Activated CD8-positive, alpha-beta memory T cell treated with anti-CD3 and anti-CD28 coated beads, Interleukin-2, amount 50 U/mL, for 1 hour (primary cell): ENCODE measurements around the gene RC3H1.
"Not testable (repeated sequence)": the region's sequence is repeated elsewhere in the genome, so short reads cannot be mapped to it uniquely, and the experiment has no call there.

ENCODE experiments used
- DNase-seq: peaks from one replicate; pipeline ENCODE4 v3.0.0-alpha.2; 2020; ENCODE audit errors: extremely low read depth

Gene RC3H1

DNA sequence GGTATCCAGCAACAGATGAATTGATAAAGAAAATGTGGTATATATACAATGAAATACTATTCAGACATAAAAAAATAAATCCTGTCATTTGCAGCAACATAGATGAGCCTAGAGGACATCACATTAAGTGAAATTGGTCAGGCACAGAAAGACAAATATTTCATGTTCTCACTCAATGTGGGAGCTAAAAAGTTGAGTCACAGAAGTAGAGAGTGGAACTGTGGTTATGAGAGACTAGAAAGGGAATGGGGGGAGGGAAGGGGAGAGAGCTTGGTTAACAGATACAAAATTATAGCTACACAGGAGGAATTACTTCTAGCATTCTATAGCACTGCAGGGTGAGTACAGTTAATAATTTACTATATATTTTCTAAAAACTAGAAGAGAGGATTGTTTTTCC is 68.0 kb downstream of the RC3H1 start:
- no peak for DNase-seq

DNA sequence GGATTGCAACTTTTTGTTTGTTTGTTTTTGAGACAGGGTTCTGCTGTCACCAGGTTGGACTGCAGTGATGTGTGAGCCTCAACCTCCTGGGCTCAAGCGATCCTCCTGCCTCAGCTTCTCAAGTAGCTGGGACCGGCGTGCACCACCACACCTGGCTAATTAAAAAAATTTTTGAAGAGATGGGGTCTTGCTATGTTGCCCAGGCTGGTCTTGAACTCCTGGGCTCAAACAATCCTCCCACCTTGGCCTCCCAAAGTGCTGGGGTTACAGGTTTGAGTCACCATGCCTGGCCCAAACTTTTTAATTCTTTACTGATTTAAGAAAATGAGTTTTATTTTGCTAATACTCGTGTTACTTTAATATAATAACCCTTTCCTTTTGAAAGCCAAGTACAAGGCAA is 73.6 kb downstream of the RC3H1 start:
- no peak for DNase-seq

DNA sequence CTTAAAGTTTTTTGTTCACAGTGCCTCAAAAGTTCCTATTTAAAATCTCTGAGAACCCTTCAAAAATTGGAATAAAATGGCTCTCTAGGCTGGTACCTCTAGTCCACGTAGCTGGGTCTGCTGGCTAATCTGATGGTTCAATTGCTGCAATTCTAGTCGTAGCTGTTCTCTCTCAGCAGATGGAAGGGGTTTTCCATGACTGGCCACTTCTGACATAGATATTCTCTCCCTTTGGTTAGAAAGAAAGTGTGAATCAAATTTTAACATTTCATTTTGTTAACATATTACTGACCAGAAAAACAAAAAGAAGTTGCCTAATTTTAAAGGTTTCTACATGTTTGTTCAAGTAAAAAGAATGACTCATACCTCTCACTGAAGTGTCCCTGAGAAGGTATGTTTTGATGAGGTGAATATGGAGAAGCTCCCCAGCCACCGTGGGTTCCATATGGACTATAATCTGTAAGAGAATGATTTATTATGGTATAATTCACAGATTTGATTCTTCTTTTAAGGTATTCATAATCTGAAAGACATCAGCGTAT is 75.7 kb downstream of the RC3H1 start:
- no peak for DNase-seq

DNA sequence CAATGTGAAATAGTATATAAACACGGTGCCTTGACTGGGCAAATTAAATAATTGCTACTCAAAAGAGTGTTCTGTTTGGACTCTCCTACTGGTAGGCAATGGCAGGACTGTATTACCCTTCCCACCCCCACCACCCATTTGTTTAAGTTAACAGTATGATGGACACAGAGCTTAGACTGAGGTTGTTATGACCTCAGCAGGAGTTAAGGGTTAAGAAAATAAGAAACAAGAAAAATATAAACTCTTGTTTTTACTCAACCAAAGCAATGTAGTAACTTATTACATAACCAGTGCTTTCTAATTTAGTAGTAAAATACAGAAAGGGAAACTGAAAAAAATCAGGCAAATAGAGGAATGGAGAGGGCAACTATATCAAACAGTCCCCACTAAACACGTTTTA is 85.1 kb downstream of the RC3H1 start:
- no peak for DNase-seq

GRCh38 chr1:173934440-173934839 is 87.7 kb downstream of the RC3H1 start:
- no peak for DNase-seq

GRCh38 chr1:173930541-173930940 is 91.6 kb downstream of the RC3H1 start:
- DNase-seq: not testable (repeated sequence)

DNA sequence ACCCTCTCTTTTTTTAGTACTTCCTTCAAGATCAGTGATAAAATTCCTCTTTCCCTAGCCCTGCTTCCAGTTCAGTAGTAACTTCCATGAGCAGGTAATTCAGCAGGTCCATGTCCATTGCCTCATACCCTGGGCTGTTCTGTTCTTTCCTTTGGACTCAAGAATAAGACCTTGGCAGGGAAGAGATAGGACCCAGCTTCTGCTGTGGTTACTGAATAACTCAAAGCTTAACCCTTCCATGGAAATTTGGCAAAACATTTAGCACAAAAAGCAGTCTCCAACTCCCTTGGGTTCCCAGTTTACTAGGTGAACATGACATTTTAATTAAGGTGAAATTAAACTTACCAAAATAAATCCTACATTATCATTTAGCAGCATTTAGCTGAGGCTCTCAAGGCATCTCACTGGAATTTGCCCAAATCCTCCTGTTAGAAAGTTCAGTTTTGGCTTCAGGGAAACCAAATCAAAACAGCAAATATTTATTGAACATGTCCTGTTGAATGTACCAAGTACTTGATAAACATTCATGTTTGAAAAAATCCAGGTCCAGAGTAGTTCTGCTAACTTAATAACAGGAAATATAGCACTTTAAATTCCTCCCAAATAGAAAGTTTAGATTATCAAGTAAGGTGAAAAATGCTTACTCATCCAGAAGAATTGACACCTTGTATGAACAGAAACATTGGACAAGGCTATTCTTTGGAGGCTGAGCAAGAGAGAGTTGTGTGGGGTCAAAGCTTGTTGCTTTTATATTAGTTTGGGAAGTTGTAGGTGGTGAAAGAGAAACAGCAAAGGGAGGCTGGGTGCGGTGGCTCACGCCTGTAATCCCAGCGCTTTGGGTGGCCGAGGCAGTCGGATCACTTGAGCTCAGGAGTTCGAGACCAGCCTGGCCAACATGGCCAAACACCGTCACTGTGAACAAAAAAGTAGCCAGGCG is 96.6 kb downstream of the RC3H1 start:
- DNase-seq: no peak

- no peak for DNase-seq
Observed at GRCh38 chr1:173920861-173921260, 101.3 kb downstream of the RC3H1 start.

DNA sequence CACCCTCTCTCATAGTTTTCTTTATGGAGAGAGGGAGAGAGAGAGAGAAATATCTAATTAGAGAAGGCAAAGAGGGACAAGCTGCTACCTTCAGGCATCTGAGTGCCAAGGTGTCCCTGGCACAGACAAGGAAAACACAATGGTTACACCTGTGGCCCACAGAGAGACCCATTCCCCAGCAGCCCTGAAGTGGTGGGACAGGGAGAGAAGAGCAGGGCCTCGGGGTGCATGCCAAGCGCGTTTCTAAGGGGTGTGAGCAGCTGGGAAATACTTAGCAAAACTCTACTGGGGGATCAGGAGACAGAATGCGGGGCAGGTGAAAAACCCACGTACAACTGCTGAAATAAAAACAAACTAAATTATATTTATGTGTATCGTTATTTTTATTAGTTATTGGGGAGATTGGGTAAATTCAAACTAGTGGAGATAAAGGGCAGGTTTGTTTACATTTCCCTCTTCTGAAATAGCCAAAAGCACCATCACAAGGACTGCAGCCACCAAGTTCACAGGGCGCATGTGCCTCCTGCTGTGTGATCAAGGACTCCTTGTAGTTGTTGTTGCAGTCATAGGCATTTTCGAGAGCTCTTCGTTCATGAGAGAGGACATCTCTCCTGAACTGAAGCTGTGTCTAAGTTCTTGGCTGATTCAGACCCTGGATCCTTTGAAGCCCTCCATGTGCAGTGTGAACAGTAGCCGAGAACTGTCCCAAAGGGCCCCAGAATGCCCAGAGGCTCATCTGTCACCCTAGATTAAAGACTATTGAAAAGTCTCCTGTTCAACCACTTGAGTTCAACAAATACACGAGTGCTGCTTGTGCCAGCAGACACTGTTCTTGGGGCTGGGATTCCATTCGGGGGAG is 104.3 kb downstream of the RC3H1 start:
- no peak for DNase-seq

GRCh38 chr1:173917149-173917548 is 105.0 kb downstream of the RC3H1 start, which contains the start of gene SERPINC1:
Gene SERPINC1 (minus strand): TSS chr1:173917327. CDS start chr1:173917259, 68 bp downstream.
- no peak for DNase-seq

DNA sequence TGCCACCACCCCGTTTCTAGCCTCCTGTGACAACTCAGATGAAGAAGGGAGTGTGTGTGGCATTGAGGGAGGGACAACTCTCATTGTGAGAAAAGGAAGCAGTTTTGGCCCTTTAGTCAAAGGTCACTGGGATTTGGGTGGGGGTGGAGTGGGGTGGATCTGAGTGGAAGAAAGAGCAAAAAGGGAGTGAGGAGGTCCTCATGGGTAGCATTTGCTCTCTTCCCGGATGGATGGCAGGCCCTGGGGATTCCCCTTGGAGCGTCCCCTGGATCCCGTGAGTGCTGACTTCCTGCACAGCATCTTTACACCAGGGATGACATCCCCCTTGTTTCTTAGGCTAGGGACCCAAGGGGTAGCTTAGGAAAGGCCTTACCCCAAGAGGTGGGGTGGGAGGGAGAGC is 105.5 kb downstream of the RC3H1 start:
- DNase-seq: no peak

DNA sequence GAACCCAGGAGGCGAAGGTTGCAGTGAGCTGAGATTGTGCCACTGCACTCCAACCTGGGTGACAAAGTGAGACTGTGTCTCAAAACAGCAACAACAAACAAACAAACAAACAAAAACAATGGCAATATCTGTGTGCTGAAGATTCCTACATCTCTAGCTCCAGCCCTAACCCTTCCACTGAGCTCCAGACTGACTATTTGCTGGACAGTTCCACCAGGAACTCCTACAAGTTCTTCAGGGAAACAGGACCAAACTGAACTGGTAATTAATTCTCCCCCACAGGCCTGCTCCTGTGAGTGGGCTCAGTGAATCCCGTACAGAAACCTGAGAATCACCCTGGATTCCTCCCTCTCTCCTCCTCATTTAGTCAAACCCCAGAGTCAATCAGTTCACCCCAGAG is 106.6 kb downstream of the RC3H1 start:
- DNase-seq: no peak

- no peak for DNase-seq
Observed at GRCh38 chr1:173914366-173914871, 107.7 kb downstream of the RC3H1 start.

DNA sequence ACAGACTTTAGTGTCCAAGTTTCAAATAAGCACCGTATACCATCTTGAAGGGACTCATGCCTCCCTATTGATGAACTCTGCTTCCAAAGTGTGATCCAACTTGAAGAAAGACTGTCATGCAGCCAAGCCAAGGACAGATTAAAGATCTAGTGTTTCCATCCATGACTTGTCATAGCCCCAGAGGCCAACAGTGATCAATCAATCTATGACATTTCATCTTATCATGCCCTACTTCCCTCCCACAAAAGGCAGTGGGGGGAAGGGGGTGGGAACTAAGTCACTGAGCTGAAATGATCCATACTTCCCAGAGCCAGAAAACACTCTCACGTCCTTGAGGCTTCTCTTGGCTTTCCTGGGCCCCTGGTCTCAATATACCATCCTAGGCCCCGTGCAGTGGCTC is 109.0 kb downstream of the RC3H1 start:
- no peak for DNase-seq

- no peak for DNase-seq
Observed at GRCh38 chr1:173903827-173904531, 118.2 kb downstream of the RC3H1 start.

DNA sequence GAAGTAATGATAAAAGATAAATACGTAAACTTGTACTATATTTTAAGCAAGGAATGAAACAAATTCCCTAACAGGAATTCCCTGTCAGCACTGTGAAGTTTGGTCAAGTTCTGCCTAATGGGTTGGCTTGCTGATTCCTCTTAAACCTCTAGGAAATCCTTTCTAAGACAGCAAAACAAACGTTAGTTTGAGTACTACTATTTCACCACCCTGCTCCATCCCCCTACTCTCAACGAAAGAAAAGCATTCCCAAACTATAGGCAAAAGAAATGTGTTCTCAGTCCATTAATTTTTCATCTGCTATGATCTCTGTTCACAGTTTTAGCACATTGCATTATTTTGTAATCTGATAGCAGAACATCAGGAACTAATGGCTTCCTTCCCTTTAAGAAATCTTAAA is 121.2 kb downstream of the RC3H1 start:
- DNase-seq: no peak

DNA sequence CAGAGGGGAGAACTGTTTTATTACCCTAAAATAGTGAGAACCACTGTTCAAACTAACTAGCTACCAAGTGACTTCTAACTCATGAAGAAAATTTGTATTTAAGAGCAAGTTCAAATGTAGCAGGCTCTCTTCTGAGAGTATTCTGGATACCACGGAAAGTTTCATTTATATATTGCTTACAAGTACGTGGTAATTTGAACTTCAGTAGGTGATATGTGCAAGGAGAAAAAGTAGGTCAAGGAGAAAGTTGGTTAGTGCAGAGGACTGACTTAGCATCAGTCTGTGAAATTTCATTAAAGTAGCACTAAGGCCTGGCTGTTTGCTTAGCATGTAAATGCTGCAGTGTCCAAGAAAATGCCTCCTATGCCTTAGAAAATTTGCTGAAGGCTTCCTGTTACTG is 121.7 kb downstream of the RC3H1 start:
- no peak for DNase-seq

DNA sequence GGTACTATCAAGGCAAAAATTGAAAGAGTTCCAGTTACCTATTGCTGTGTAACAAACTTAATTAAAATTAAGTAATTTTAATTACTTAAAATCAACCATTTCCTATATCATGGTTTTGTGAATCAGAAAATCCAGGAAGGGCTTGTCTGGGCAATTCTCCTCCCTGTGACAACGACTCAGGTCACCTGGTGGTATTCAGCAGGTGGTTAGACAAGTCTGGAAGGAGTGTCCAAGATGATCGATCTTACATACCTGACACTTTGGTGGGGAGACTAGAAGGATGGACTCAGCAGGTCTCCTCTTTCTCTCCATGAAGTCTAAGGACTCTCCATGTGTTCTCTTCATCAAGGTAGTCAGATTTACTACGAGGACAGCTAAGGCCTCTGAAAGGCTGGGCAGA is 128.0 kb downstream of the RC3H1 start:
- DNase-seq: no peak

DNA sequence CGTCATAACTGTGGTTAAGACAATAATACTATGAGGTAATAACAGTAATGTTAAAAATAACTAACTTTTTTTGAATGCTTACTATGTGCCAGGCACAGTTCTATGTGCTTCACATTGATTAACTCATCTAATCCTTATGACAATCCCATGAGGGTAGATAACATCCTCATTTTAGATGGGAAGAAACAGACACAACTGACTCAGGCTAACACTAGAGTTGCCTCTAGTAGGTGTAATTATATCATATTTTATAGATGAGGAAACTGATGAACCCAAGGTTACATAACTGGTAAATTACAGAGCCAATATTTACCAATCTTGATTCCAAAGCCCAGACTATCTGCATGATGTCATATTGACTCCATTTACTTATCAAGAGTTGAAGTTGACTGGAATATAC is 128.5 kb downstream of the RC3H1 start:
- DNase-seq: no peak

GRCh38 chr1:173889885-173890284 is 132.3 kb downstream of the RC3H1 start:
- no peak for DNase-seq

- DNase-seq: no peak
Observed at GRCh38 chr1:173888749-173889148, 133.4 kb downstream of the RC3H1 start.

- DNase-seq: no peak
Observed at GRCh38 chr1:173887627-173888026, 134.5 kb downstream of the RC3H1 start.
